ENCODE results near the gene MUC3A.
"Not testable (repeated sequence)": the region's sequence is repeated elsewhere in the genome, so short reads cannot be mapped to it uniquely, and the experiment has no call there.

MUC3A gene

GRCh38 chr7:100949227-100949932 is at the start of gene MUC3A:
Gene MUC3A, plus strand, starts transcription at chr7:100949534. Its CDS starts 91 bp downstream, at chr7:100949625.
- TF ChIP-seq CTCF (IDR thresholded peaks at IDR 0.05; ENCODE audit: low read depth, low read length, missing control alignments): no peak
- H3K4me3 ChIP-seq (ENCODE audit: low read depth, low read length): no peak within 1 kb of the TSS
- DNase-seq (ENCODE audit: low read depth): no peak

- DNase-seq (ENCODE audit: low read depth): no peak
- TF ChIP-seq CTCF (IDR thresholded peaks at IDR 0.05; ENCODE audit: low read depth, low read length, missing control alignments): no peak
- no peak overlapping the region for H3K4me3 ChIP-seq (ENCODE audit: low read depth, low read length)
Measured at GRCh38 chr7:100900978-100901377, 48.4 kb upstream of the MUC3A start.

GRCh38 chr7:100901921-100902332 is 47.4 kb upstream of the MUC3A start:
- TF ChIP-seq CTCF (IDR thresholded peaks at IDR 0.05; ENCODE audit: low read depth, low read length, missing control alignments): no peak
- DNase-seq (ENCODE audit: low read depth): no peak
- H3K4me3 ChIP-seq (ENCODE audit: low read depth, low read length): no peak overlapping the region

- H3K4me3 ChIP-seq (ENCODE audit: low read depth, low read length): no peak overlapping the region
- no peak for TF ChIP-seq CTCF (IDR thresholded peaks at IDR 0.05; ENCODE audit: low read depth, low read length, missing control alignments)
Measured at GRCh38 chr7:100902638-100903037, 46.7 kb upstream of the MUC3A start.

GRCh38 chr7:100908512-100908911 is 40.8 kb upstream of the MUC3A start:
- no peak overlapping the region for H3K4me3 ChIP-seq (ENCODE audit: low read depth, low read length)
- TF ChIP-seq CTCF (IDR thresholded peaks at IDR 0.05; ENCODE audit: low read depth, low read length, missing control alignments): no peak
- no peak for DNase-seq (ENCODE audit: low read depth)

More at GRCh38 chr7:100902638-100903037, 46.7 kb upstream of the MUC3A start:
- DNase-seq (ENCODE audit: low read depth): no peak

GRCh38 chr7:100910443-100910842 is 38.9 kb upstream of the MUC3A start:
- not testable (repeated sequence) for DNase-seq (ENCODE audit: low read depth); H3K4me3 ChIP-seq (ENCODE audit: low read depth, low read length)

GRCh38 chr7:100911484-100911883 is 37.9 kb upstream of the MUC3A start:
- H3K4me3 ChIP-seq (ENCODE audit: low read depth, low read length): no peak overlapping the region
- DNase-seq (ENCODE audit: low read depth): no peak
- no peak for TF ChIP-seq CTCF (IDR thresholded peaks at IDR 0.05; ENCODE audit: low read depth, low read length, missing control alignments)
